ENCODE data around the gene PLEKHG7. TPM values are rescaled to one million over a fixed set of nuclear protein-coding genes. Genes with fewer than 3 reads are reported as not detected.

Gene PLEKHG7
- total RNA-seq, 2 experiments from 2014 or later = not detected

- Mint-ChIP-seq H3K27me3 (no peaks in the 10 kb centered on the region), H3K9me3 (no peaks in the 10 kb centered on the region), H3K36me3 (ENCODE audit: low read depth) (no peaks in the 10 kb centered on the region), H3K27ac (no peak overlapping the region), H3K4me3 (no peak overlapping the region), H3K4me1 (ENCODE audit: low read depth) (peaks cover 9% of the 10 kb centered on the region)
- no peak for TF ChIP-seq CTCF (IDR thresholded peaks at IDR 0.05)
- ATAC-seq (no peak), DNase-seq (no peak)
- intact Hi-C loops (cut with micrococcal nuclease) = no loop called here
- CTCF ChIA-PET = no interaction called here
- POLR2A ChIA-PET = no interaction called here
Measured at GRCh38 chr12:92706594-92706993, 3.8 kb downstream of the PLEKHG7 start.

GRCh38 chr12:92707926-92708325, 5.1 kb downstream of the PLEKHG7 start:
- Mint-ChIP-seq H3K4me1 (ENCODE audit: low read depth) (peaks cover 5% of the 10 kb centered on the region), H3K27ac (no peak overlapping the region), H3K27me3 (no peaks in the 10 kb centered on the region), H3K9me3 (no peaks in the 10 kb centered on the region), H3K36me3 (ENCODE audit: low read depth) (no peaks in the 10 kb centered on the region), H3K4me3 (no peak overlapping the region)
- ATAC-seq (no peak), DNase-seq (no peak)
- ChIA-PET CTCF (no interaction called here), POLR2A (no interaction called here)
- intact Hi-C loops (cut with micrococcal nuclease) = no loop called here
- TF ChIP-seq CTCF (IDR thresholded peaks at IDR 0.05) = no peak

GRCh38 chr12:92715625-92716024, 12.8 kb downstream of the PLEKHG7 start:
- ATAC-seq (no peak), DNase-seq (no peak)
- POLR2A ChIA-PET = no interaction called here
- H3K4me1 Mint-ChIP-seq (ENCODE audit: low read depth) = no peaks in the 10 kb centered on the region
- TF ChIP-seq CTCF (IDR thresholded peaks at IDR 0.05) = no peak
- H3K36me3 Mint-ChIP-seq (ENCODE audit: low read depth) = no peaks in the 10 kb centered on the region
- no peaks in the 10 kb centered on the region for H3K9me3 Mint-ChIP-seq
- H3K4me3 Mint-ChIP-seq = no peak overlapping the region
- no peak overlapping the region for H3K27ac Mint-ChIP-seq
- CTCF ChIA-PET = no interaction called here
- H3K27me3 Mint-ChIP-seq = peaks cover 1% of the 10 kb centered on the region
- intact Hi-C loops (cut with micrococcal nuclease) = no loop called here

- H3K36me3 Mint-ChIP-seq (ENCODE audit: low read depth) = no peaks in the 10 kb centered on the region
- ChIA-PET POLR2A (no interaction called here), CTCF (interaction anchor here (1.6 kb wide), 1 partner anchor 52 kb away, joined by 5 read pairs; no protein-coding TSS in a partner anchor)
- peaks cover 1% of the 10 kb centered on the region for H3K27me3 Mint-ChIP-seq
- no peaks in the 10 kb centered on the region for H3K4me1 Mint-ChIP-seq (ENCODE audit: low read depth)
- DNase-seq (no peak), ATAC-seq (no peak)
- no peak overlapping the region for H3K4me3 Mint-ChIP-seq
- H3K27ac Mint-ChIP-seq = no peak overlapping the region
- intact Hi-C loops (cut with micrococcal nuclease) = no loop called here
- no peak for TF ChIP-seq CTCF (IDR thresholded peaks at IDR 0.05)
- H3K9me3 Mint-ChIP-seq = no peaks in the 10 kb centered on the region
Measured at GRCh38 chr12:92717202-92717601, 14.4 kb downstream of the PLEKHG7 start.

- CTCF ChIA-PET = interaction anchor here (1.6 kb wide), 1 partner anchor 51 kb away, joined by 5 read pairs; no protein-coding TSS in a partner anchor
- H3K27ac Mint-ChIP-seq = no peak overlapping the region
- no peaks in the 10 kb centered on the region for H3K9me3 Mint-ChIP-seq
- no peaks in the 10 kb centered on the region for H3K4me1 Mint-ChIP-seq (ENCODE audit: low read depth)
- no peaks in the 10 kb centered on the region for H3K36me3 Mint-ChIP-seq (ENCODE audit: low read depth)
- POLR2A ChIA-PET = no interaction called here
- peaks cover 1% of the 10 kb centered on the region for H3K27me3 Mint-ChIP-seq
- ATAC-seq = no peak
- intact Hi-C loops (cut with micrococcal nuclease) = no loop called here
- no peak for TF ChIP-seq CTCF (IDR thresholded peaks at IDR 0.05)
- H3K4me3 Mint-ChIP-seq = no peak overlapping the region
- no peak for DNase-seq
Measured at GRCh38 chr12:92718483-92718990, 15.7 kb downstream of the PLEKHG7 start.
